Esophagus squamous epithelium (tissue), 4 donors: ENCODE data around the gene EYS.

ENCODE experiments used
- CTCF ChIP-seq, 6 experiments: fragments of 450-650 bp in 4 of 6; fragments of 200-600 bp in 2 of 6; sonication (generic) in 2 of 6; IDR thresholded peaks; one replicate each; pipeline ENCODE4 v1.5.1; 2016 to 2019; ENCODE audit warnings: antibody characterized with exemption in 6 of 6, mild to moderate bottlenecking in 4 of 6, moderate library complexity in 4 of 6
- POLR2A ChIP-seq, 4 donors: fragments of 450-650 bp; IDR thresholded peaks; one replicate each; pipeline ENCODE4 v1.6.1; 2017; ENCODE audit warnings: antibody characterized with exemption in 4 of 4, mild to moderate bottlenecking in 4 of 4, moderate library complexity in 3 of 4

GRCh38 chr6:63997734-63998133 lies 1709.3 kb downstream of the EYS start:
- no peak for TF ChIP-seq POLR2A (IDR thresholded peaks at IDR 0.05)
- TF ChIP-seq CTCF (IDR thresholded peaks at IDR 0.05), result no peak
